GM12892 (cell line): Measurements from ENCODE around the gene PRKD3.

Experiments
- POLR2A ChIP-seq: IDR thresholded peaks from 2 replicates; pipeline ENCODE4 v1.6.1; 2011; ENCODE audit warnings: low read depth, low read length, control low read depth
- POLR2AphosphoS5 ChIP-seq: IDR thresholded peaks from 2 replicates; pipeline ENCODE4 v1.6.1; 2011; ENCODE audit warnings: low read depth, low read length, control low read depth

DNA sequence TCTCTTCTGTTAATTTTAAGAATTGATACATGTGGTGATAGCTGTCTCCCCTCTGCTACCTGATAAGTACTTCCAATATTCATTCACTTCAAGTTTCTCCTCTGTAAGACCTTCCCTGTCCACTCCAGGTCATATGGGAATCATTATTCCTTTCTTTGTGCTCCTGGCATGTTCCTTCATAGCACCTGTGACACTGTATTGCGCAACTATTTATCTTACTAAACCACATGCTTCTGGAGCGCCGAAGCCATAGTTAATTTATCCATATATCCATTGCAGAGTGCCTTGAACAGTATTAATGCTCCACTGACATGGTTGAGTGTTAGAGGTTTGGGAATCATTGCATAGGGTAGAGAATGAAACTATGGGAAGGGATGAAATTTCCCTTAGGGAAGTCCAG, 7.9 kb upstream of the PRKD3 start:
- TF ChIP-seq POLR2AphosphoS5 (no peak), POLR2A (no peak)
